GM18519 (cell line): Measurements from ENCODE around the gene EIF4EBP2.

ENCODE experiments used
- ATAC-seq: cut with Tn5 transposase; IDR thresholded peaks from one replicate; pipeline ENCODE4 v1.9.1; 2021; ENCODE audit warnings: mild to moderate bottlenecking, moderate library complexity; ENCODE audit not compliant: unreplicated experiment, low FRiP score

EIF4EBP2 gene

DNA sequence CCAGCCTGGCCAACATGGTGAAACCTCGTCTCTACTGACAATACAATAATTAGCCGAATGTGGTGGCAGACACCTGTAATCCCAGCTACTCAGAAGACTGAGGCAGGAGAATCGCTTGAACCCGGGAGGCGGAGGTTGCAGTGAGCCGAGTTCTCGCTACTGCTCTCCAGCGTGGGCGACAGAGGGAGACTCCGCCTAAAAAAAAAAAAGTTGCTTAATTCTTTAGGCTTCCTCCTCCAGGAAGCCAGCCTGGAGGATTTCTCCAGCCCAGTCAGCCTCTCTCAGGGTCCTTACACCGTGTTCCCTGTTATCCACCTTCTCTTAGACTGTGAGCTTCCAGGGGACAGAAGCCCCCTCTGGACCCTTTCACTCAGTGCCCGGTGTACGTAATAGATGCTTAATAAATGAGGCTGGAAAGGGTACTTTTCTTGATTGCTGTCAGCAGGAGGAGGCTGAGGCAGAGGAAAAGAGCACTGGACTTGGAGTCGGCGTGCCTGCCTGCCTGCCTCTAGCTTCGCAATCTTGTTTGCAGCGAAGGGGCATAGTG lies 53.9 kb downstream of the EIF4EBP2 start:
- no peak for ATAC-seq

DNA sequence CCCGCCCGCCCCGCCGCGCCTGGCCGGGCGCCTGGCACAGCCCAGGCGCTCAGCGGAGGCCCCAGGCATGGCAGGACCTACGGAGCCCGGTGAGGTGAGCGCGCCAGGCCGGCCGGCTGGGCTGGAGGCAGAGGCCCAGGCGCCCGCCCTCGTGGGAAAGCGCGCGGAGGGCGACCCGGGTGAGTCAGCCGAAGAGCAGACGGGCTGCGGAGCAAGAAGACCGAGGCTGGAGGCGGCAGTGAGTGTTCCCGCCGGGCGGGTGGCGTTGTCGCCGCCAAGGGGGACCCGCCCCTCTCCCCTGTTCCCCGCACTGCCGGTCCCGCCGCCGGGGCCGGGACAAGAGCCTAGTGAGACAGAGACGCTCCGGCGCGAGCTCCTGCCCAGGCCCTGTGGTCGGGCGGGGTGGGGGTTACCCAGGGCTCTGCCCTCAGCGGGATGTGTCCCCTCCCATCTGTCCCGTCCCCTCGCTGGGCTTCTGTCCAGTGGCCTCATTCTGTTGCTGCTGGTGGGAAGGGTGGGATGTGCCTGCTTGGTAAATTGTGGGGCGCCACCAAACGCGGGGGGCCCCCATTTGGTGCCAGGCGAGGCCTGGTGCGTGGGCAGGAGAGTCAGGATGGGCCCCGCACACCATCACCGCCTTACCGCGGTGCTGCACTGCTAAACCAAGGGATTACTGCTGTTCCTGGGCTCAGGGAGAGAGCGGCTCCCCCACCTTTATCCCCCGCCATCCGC lies 54.5 kb downstream of the EIF4EBP2 start:
- no peak for ATAC-seq

DNA sequence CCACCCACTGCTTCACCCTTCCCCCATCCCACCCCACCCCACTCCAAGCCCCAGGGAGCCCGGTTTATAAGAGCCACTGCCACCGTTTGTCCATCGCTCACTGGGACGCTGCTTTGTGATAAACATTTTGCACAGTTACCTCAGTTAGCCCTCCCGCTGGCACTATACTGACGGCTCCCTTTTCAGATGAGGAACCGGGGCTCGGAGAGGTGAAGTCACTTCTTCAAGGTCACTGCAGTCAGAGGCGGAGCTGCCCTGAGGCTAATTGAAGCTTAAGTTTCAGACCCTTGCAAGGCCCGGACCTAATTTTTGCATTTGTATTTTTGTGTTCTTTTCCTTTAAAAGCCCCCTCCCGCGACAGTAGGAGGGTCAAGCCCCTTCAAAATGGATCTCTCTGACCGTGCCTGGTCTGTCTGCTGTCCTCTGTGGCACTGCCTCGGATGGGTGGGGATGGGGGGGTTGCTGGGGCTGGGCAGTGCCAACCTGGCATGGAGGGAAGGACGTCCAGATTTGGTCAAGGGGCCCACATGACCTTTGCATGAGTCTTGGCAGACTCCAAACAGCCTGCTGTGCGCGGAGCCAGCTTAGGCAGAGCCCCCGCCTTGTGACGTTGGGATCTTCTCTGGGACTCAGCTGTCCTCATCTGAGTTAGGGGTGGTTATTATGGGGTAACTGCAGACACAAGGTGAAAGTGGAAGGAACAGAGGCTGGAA lies 55.3 kb downstream of the EIF4EBP2 start:
- no peak for ATAC-seq

DNA sequence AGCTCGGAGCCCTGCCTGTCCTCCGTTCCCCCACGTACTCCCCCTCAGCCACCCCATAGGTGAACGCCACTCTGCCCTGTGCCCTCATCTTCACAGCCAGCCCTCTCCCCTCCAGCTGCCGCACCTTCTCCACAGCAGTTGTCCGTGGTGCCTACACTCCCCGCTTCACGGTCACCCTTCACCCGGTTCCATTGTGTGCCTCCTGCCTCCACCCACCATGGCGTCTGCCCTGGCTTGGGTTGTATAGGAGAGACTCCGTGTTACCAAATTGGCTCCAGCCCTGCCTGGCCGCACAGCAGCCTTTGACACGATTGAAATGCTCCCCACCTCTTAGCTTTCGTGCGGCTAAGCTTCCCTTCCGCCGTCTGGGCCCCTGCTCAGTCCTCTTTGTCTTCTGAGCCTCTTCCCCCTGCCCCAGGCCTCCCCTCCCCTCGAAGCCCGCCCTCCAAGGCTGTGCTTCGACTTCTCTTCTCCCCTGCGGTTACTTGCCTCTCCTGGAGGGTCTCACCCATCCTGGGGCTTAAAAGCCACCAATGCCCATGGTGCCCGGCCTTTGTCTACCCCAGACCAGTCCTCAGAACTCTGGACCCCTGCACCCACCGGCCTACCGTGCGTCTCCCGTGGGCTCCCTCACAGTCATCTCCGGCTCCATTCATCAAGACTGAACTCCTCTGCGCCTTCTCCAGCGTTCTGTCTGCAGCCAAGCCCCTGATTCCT lies 56.0 kb downstream of the EIF4EBP2 start:
- ATAC-seq: no peak

DNA sequence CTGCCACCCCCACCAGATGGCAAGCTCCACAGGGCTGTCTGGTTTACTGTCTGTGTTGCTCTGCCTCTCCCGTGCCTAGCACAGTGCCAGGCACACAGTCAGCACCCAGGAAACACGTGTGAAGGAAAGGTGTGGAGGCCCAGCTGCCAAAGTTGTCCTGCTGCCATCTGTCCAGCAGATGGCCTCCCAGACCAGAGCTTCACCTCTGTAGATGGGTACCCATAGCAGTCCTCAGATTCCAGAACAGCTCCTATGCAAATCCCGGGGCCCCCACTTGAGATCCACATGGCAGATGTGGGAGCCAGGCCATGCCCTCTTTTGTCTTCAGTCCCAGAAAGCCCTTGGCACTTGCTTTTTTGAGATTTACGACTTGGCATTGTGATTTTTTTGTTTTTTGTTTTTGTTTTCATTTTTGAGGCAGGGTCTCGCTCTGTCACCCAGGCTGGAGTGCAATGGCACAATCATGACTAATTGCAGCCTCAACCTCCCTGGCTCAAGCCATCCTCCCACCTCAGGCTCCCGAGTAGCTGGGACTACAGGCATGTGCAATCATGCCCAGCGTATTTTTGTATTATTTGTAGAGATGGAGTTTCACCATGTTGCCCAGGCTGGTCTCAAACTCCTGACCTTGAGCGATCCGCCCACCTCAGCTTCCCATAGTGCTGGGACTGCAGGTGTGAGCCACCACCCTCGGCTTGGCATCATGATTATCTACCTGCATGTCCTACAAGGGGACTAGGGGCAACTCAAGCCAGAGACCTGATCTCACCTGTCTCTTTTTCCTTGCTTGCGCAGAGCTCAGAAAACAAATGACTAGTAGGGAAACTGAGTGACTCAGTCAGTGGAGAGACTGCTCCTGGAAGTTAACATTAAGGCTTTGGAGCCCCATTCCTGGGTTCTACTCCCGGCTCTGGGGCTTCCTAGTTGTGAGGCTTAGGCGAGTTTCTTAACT lies 57.7 kb downstream of the EIF4EBP2 start:
- ATAC-seq: no peak

DNA sequence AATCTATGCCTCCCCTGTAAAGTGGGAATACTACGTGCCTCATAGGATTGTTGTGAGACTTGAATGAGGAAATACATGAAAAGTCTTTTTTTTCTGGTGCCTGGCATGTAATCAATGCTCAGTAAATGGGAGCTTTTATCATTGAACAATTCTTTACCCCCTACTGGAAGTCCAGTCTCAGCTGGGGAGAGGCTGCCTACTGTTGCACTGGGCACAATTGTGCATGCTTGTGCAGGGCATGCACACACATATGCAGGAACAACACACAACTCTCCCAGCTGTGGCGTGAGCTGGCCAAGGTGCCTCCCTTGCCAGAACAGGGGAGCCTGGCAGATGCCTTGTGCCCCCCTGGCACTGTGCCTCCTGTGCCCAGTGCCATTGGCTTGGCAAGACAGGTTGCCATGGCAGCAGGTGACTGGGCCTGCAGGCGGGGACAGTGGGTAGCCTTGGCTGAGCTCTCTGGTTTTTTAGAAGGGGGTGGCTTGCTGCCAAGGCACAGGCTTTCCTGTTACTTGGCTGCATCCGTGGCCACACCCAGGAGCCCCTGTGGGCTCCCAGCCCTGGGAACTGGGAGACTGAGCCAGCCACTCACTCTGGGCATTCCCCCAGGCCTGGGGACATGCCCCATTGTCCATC lies 58.5 kb downstream of the EIF4EBP2 start:
- ATAC-seq: no peak

DNA sequence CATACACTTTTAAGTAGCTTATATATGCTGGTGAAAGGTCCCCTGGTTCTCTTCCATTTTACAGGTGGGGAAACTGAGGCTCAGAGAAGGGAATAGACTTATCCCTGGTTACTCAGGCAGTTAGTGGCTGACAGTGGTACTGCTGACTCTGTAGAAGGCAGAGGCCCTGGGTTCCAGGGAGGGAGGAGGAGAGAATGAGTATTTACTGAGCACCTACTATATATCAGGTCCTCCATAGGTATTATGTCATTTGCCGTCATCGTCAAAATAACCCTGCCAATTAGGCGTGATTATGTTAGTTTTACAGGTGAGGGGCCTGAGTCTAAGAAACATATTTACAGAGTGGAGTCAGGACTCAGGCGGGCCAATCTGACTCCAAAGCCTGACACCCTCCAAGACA lies 61.3 kb downstream of the EIF4EBP2 start:
- no peak for ATAC-seq

DNA sequence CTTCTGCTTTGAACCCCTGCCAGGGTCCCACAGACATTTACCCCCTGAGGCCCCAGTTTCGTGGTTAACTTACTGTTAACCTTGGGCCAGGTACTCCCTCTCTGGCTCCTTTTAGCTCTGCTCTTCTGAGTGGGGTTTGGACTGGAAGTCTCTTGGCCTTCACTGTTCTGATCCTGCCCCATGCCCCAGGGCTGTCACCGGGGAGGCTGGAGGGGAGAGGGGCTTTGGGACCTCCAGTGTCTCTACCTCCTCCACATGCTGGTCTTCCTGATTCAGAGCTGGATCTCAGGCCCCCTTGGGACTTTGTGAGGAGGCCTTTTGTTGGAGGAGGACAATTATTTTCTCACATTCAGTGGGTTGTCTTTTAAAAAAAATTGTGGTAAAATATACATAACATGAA lies 61.9 kb downstream of the EIF4EBP2 start:
- ATAC-seq: no peak

DNA sequence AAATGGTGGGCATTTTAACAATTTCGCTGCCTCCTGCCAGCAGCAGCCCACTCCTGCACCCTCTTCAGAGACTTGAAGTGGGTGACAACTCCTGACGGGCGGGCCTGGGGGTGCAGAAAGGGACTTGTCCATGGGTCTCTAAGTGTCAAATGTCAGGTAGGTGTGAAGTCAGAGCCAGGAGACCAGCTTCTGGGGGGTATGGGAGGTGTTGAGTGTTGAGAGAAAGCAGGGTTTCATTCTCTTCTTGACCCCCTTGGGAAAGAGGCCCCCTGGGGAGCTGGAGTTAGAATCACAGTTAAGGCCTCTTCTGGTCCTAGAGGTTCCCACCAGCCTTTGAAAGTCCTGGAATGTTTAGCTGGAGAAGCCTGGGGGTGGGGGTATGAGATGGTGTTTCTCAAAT lies 63.0 kb downstream of the EIF4EBP2 start:
- no peak for ATAC-seq

DNA sequence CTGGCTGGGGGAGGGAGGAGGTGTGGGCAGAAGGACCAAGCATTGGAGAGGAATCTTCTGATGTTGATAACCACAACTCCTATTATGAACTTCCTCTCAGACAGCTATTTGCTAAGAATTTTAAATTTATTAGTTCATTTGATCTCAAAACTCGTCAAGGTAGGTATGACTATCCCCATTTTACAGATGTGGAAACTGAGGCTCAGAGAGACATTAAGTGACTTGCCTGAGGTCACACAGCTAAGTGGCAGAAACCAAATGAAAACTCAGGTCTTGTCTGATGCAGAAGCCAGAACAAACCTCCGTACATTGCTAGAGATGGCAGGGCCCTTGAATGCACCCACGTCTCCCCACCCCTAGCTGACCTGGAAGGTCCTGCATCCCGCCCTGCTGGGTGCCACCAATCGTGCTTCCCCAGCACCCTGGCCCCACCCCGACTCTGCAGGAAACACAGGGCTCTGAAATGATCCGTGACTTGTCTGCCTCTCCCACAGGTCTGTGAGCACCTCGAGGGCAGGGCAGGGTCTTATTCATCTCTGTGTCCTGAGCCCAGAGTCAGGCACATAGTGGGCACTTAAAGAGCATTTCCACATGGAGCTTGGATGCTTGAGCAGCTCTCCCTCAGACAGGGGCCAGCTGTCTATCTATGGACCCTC lies 69.0 kb downstream of the EIF4EBP2 start:
- ATAC-seq: no peak

DNA sequence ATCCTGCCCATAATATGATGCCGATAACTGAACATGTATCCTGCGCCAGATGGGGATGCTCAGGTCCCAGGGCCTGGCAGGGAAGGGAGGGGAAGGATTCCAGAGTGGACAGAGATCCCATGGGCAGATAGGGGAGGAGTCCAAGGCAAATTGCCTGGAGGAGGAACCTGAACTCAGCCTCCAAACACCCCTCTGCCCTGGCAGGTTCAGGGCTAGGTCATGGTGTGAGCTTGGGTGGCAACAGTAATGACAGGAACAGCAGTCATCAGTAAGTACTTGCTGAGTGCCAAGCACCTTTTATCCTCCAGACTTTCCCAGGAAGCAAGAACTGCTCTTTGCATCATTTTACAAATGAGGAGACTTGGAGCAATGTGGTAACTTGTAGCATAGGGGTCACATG lies 70.8 kb downstream of the EIF4EBP2 start:
- no peak for ATAC-seq

DNA sequence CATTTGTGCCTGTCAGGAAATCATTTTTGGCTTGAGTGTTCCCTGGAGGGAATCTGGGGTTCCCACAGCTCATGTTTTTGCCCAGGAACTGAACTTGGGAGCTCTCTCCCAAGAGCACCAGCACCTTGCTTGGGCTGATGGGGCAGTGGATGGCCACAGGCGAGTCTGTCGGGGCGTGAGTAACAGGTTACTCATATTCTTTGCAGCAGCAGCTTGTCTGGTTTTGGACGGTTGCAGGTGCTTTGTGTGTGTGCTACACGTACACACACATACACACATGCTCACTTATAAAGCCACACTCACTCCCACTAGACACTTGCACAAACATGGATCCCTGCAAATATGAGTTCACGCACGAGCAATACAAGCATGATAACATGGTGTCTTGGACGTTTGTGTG lies 71.7 kb downstream of the EIF4EBP2 start:
- no peak for ATAC-seq

DNA sequence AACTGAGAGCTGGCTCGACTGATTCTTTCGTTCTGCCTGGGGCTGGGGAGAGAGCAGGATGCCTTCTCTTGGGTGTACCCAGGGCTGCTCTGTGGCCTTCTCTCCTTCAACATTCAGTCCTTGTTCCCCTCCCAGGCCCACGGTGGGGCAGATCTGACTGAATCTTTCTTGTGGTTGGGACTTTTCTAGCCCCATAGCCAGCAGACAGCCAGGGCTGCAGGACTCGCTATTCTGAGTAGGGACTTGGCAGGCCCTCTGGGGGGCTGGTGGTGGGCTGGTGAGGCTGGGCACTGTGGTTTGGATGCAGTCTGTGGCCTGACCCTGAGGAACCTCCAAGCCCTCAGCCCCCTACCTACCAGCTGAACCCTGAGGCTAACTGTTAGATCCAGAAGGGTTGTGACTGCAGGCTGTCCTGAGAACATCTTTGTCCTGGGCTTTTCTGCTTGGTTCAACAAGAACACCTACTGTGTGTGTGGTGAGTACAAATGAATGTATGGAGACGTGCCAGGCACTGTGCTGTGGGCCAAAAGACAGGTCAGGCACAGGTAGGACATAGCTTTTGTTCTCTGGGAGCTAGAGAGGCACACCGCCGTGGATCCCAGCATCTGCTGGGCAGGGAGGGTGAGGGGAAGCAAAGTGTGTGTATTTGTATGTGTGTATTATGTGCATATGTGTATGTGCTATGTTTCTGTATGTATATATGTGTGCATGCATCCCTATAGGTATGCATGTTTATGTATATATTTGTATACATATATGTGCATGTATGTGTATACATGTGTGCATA lies 72.5 kb downstream of the EIF4EBP2 start:
- no peak for ATAC-seq

DNA sequence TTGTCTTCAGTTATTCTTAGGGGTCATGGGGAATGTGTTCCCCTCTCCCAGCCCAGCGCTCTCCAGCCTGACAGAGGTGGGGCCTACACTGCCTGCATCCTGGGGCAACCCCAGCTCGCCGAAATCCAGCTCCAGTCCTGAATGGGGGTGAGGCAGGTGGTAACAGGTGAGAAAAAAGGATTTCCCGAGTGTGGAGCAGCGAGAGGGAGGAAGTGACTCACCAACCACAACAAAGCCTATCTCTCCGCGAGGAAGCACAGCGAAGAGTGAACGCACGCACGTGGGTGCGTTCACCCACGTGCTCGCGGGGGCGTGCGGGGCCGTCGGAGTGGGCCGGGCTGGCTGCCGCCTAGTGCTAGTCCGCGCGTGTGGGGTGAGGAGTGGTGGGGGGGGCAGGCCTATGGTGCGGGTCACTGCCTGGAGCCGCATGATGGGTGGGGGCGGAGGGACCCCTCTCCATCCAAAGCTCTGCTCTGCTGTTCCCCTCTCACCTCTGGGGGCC lies 73.8 kb downstream of the EIF4EBP2 start:
- ATAC-seq: no peak
